ENCODE results near the gene RSPH1.

Gene RSPH1

DNA sequence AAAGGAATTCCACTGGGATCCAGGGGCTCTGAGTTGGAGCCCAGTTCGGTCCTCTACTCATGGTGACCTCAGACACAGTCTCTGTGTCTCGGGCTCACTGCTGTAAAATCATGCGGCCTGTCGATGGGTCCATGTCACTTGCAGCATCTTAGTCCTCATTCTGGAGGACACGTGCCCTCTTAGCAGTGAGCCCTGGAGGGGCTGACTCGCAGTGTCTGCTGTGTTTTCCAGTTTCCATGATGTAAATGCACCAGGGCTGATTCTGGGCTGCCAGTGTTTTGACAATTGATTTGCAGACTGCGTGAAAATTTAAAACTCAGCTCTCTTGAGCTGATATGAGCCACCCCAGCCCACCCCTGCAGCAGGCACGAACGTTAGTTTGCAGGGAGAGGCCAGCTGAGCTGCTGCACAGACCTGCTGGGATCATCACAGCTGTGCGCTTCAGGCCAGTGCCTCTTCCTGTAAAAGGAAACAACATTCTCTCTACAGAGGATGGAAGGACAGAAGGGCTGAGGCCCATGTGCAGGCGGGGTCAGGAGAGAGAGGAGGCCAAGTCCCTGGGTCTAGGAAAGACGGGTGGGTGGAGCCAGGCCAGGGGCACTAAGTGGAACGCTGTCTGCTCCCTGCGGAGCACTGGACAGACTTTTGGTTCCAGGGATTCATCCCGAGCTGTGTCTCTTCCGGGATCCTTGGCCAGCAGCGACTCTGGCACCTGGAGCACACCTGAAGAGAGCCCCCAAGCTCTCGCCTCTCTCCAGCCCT lies 42.6 kb downstream of the RSPH1 start:
- no peaks in the 10 kb centered on the region for H3K4me1 ChIP-seq (ENCODE audit: insufficient read depth, low read length)
- no peaks in the 10 kb centered on the region for H3K27me3 ChIP-seq (ENCODE audit: insufficient read depth, low read length)
- H3K9me3 ChIP-seq (ENCODE audit: insufficient read depth, low read depth, low read length) = no peaks in the 10 kb centered on the region
- H3K36me3 ChIP-seq (ENCODE audit: insufficient read depth, low read length) = no peaks in the 10 kb centered on the region
- H3K27ac ChIP-seq (ENCODE audit: low read depth, low read length) = no peak overlapping the region
- H3K4me3 ChIP-seq (ENCODE audit: low read length) = no peak overlapping the region
- no peak overlapping the region for H3K9ac ChIP-seq (ENCODE audit: low read depth, low read length)
- 86% methylated on average over 18 of the region's 18 CpGs for WGBS

GRCh38 chr21:42452401-42453223 lies 43.4 kb downstream of the RSPH1 start:
- Histone ChIP-seq H3K27me3 (ENCODE audit: insufficient read depth, low read length) (no peaks in the 10 kb centered on the region), H3K4me3 (ENCODE audit: low read length) (no peak overlapping the region), H3K27ac (ENCODE audit: low read depth, low read length) (no peak overlapping the region), H3K36me3 (ENCODE audit: insufficient read depth, low read length) (no peaks in the 10 kb centered on the region), H3K4me1 (ENCODE audit: insufficient read depth, low read length) (no peaks in the 10 kb centered on the region), H3K9ac (ENCODE audit: low read depth, low read length) (no peak overlapping the region), H3K9me3 (ENCODE audit: insufficient read depth, low read depth, low read length) (no peaks in the 10 kb centered on the region)
- WGBS = 94% methylated on average over 22 of the region's 22 CpGs

- Histone ChIP-seq H3K27me3 (ENCODE audit: insufficient read depth, low read length) (no peaks in the 10 kb centered on the region), H3K4me1 (ENCODE audit: insufficient read depth, low read length) (no peaks in the 10 kb centered on the region), H3K9me3 (ENCODE audit: insufficient read depth, low read depth, low read length) (no peaks in the 10 kb centered on the region), H3K27ac (ENCODE audit: low read depth, low read length) (no peak overlapping the region), H3K4me3 (ENCODE audit: low read length) (no peak overlapping the region), H3K36me3 (ENCODE audit: insufficient read depth, low read length) (no peaks in the 10 kb centered on the region), H3K9ac (ENCODE audit: low read depth, low read length) (no peak overlapping the region)
- WGBS = 93% methylated on average over 8 of the region's 9 CpGs
Measured at GRCh38 chr21:42451941-42452340, 44.1 kb downstream of the RSPH1 start.

- Histone ChIP-seq H3K4me3 (ENCODE audit: low read length) (no peak overlapping the region), H3K36me3 (ENCODE audit: insufficient read depth, low read length) (no peaks in the 10 kb centered on the region), H3K4me1 (ENCODE audit: insufficient read depth, low read length) (no peaks in the 10 kb centered on the region), H3K9me3 (ENCODE audit: insufficient read depth, low read depth, low read length) (no peaks in the 10 kb centered on the region), H3K27me3 (ENCODE audit: insufficient read depth, low read length) (no peaks in the 10 kb centered on the region), H3K27ac (ENCODE audit: low read depth, low read length) (no peak overlapping the region), H3K9ac (ENCODE audit: low read depth, low read length) (no peak overlapping the region)
- WGBS = 92% methylated on average over 3 of the region's 3 CpGs
Measured at GRCh38 chr21:42448686-42449085, 47.3 kb downstream of the RSPH1 start.

GRCh38 chr21:42447732-42448131 lies 48.3 kb downstream of the RSPH1 start:
- 93% methylated on average over 10 of the region's 10 CpGs for WGBS

DNA sequence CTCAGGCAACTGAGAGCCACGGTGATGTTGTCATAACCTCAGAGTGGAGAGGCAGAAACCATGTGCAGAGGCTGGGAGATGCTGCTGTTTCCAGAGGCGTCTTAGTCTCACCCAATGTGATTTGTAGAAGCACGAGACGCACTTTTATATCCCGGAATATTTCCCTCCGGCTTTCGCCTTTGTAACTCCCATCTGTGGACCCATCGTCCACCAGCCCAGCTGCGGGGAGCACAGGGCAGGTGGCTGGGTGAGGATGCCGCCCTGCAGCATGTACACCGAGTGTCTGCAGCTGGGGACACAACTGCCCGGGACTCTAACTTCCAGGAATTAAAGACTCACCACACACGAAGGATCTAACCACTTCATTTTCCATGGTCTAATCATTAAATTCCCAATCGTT lies 48.8 kb downstream of the RSPH1 start:
- Histone ChIP-seq H3K9me3 (ENCODE audit: insufficient read depth, low read depth, low read length) (no peaks in the 10 kb centered on the region), H3K4me3 (ENCODE audit: low read length) (no peak overlapping the region), H3K4me1 (ENCODE audit: insufficient read depth, low read length) (no peaks in the 10 kb centered on the region), H3K9ac (ENCODE audit: low read depth, low read length) (no peak overlapping the region), H3K27ac (ENCODE audit: low read depth, low read length) (no peak overlapping the region), H3K36me3 (ENCODE audit: insufficient read depth, low read length) (no peaks in the 10 kb centered on the region), H3K27me3 (ENCODE audit: insufficient read depth, low read length) (no peaks in the 10 kb centered on the region)
- WGBS = 90% methylated on average over 14 of the region's 14 CpGs

More at GRCh38 chr21:42447732-42448131, 48.3 kb downstream of the RSPH1 start:
- no peak overlapping the region for H3K27ac ChIP-seq (ENCODE audit: low read depth, low read length)
- H3K9ac ChIP-seq (ENCODE audit: low read depth, low read length) = no peak overlapping the region
- H3K4me3 ChIP-seq (ENCODE audit: low read length) = no peak overlapping the region
- H3K36me3 ChIP-seq (ENCODE audit: insufficient read depth, low read length) = no peaks in the 10 kb centered on the region
- H3K27me3 ChIP-seq (ENCODE audit: insufficient read depth, low read length) = no peaks in the 10 kb centered on the region
- H3K9me3 ChIP-seq (ENCODE audit: insufficient read depth, low read depth, low read length) = no peaks in the 10 kb centered on the region
- H3K4me1 ChIP-seq (ENCODE audit: insufficient read depth, low read length) = no peaks in the 10 kb centered on the region

- Histone ChIP-seq H3K9me3 (ENCODE audit: insufficient read depth, low read depth, low read length) (no peaks in the 10 kb centered on the region), H3K36me3 (ENCODE audit: insufficient read depth, low read length) (no peaks in the 10 kb centered on the region), H3K9ac (ENCODE audit: low read depth, low read length) (no peak overlapping the region), H3K4me3 (ENCODE audit: low read length) (no peak overlapping the region), H3K4me1 (ENCODE audit: insufficient read depth, low read length) (no peaks in the 10 kb centered on the region), H3K27me3 (ENCODE audit: insufficient read depth, low read length) (no peaks in the 10 kb centered on the region), H3K27ac (ENCODE audit: low read depth, low read length) (no peak overlapping the region)
- WGBS = 92% methylated on average over 4 of the region's 4 CpGs
Measured at GRCh38 chr21:42446531-42446930, 49.5 kb downstream of the RSPH1 start.

GRCh38 chr21:42445311-42445710 lies 50.7 kb downstream of the RSPH1 start:
- Histone ChIP-seq H3K27me3 (ENCODE audit: insufficient read depth, low read length) (no peaks in the 10 kb centered on the region), H3K27ac (ENCODE audit: low read depth, low read length) (no peak overlapping the region), H3K4me3 (ENCODE audit: low read length) (no peak overlapping the region), H3K4me1 (ENCODE audit: insufficient read depth, low read length) (no peaks in the 10 kb centered on the region), H3K9ac (ENCODE audit: low read depth, low read length) (no peak overlapping the region), H3K36me3 (ENCODE audit: insufficient read depth, low read length) (no peaks in the 10 kb centered on the region), H3K9me3 (ENCODE audit: insufficient read depth, low read depth, low read length) (no peaks in the 10 kb centered on the region)
- WGBS = 87% methylated on average over 7 of the region's 7 CpGs

DNA sequence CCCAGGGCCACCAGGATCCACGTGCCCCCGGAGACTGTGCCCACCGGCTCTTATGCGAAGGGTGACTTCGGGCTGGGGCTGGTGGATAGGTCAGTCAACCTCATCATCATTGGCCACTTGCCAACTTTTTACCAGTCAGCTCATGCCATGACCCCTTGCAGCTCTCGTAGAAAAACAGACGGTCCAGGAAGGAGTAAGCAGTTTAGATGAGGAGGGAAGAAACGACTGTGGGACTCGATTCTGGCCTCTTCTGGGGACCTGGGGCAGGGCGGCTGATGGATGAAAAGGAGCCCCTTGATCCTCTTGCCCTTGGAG lies 51.3 kb downstream of the RSPH1 start:
- 94% methylated on average over 10 of the region's 10 CpGs for WGBS
- Histone ChIP-seq H3K27ac (ENCODE audit: low read depth, low read length) (no peak overlapping the region), H3K9me3 (ENCODE audit: insufficient read depth, low read depth, low read length) (no peaks in the 10 kb centered on the region), H3K27me3 (ENCODE audit: insufficient read depth, low read length) (no peaks in the 10 kb centered on the region), H3K9ac (ENCODE audit: low read depth, low read length) (no peak overlapping the region), H3K36me3 (ENCODE audit: insufficient read depth, low read length) (no peaks in the 10 kb centered on the region), H3K4me3 (ENCODE audit: low read length) (no peak overlapping the region), H3K4me1 (ENCODE audit: insufficient read depth, low read length) (no peaks in the 10 kb centered on the region)

DNA sequence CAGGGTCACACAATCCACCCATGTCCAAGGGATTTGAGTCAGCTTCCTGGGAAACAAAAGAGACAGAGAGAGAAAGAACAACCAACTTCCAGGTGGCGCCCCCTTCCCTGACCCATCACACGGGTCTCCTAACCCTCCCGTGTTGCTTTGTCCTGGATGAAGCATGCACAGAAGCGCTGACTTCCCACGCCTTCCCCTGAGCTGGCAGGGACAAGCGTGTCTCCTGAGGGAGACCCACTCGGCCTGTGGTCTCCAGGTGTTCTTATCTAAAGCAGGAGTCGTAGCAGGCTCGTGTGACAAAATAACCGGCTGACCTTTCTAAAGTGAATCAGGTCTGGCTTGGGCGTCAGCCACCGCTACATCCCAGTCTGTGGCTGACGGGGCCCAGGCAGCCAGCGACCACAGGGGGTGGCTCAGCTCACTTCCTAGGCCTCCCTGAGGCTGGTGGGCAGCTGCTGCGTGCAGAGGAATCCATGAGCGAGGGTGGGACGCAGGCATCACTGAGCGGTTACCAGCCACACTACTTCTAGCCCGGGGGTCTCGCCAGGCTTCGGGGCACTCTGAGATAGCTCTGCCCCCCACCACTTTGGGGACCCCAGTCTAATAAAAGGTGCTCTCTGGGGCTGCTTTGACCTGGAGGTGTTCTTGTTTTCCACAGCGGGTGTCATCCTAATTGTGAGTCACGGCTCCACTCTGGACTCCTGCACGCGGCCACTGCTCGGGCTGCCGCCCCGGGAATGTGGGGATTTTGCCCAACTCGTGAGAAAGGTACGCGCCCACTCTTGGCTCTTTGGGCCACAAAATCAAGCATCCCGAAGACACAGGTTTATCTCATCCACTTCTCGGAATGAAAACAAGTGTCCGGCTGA lies 51.9 kb downstream of the RSPH1 start:
- no peak overlapping the region for H3K4me3 ChIP-seq (ENCODE audit: low read length)
- no peaks in the 10 kb centered on the region for H3K36me3 ChIP-seq (ENCODE audit: insufficient read depth, low read length)
- WGBS = 90% methylated on average over 34 of the region's 34 CpGs
- H3K27ac ChIP-seq (ENCODE audit: low read depth, low read length) = no peak overlapping the region
- no peaks in the 10 kb centered on the region for H3K27me3 ChIP-seq (ENCODE audit: insufficient read depth, low read length)
- H3K4me1 ChIP-seq (ENCODE audit: insufficient read depth, low read length) = no peaks in the 10 kb centered on the region
- H3K9ac ChIP-seq (ENCODE audit: low read depth, low read length) = no peak overlapping the region
- no peaks in the 10 kb centered on the region for H3K9me3 ChIP-seq (ENCODE audit: insufficient read depth, low read depth, low read length)

Data from HUES64 (cell line).